Hepatocyte (in vitro differentiated cells): ENCODE results near the gene PAPPA2.

Source experiments
- EZH2phosphoT487 ChIP-seq: fragments of 200-600 bp; sonication (generic); IDR thresholded peaks from one replicate; pipeline ENCODE4 v1.6.1; 2018; ENCODE audit warnings: antibody characterized with exemption, mild to moderate bottlenecking, low read depth, moderate library complexity; ENCODE audit not compliant: unreplicated experiment, severe bottlenecking
- TF ChIP-seq, protein P1 (sequence below): fragments of 200-600 bp; sonication (generic); IDR thresholded peaks from 2 replicates; pipeline ENCODE4 v1.5.1; 2016; ENCODE audit warnings: antibody characterized with exemption, mild to moderate bottlenecking; ENCODE audit not compliant: poor library complexity

DNA sequence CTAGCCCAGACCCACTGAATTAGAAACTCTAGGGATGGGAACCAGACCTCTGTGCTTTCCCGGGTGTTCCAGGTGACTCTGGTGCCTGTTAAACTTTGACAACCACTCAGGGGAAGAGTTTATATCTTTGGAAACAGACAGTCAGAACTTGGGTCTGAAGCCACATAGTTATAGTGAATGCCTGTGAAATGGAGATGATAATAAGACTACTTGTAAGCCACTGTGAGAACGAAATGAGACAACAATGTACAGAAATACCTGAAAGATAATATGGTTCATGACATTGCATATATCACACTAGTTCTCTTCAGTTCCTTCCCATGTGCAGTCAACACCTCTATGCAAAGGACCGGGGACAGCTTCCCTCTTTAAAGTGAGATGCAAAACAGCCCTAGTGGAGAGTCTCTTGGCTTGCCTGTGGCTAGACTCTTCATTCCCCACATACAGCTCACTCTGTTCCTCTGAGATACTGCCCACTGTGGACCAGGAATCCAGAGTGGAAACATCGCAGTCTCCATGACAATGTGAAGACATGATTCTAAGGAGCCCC is 414.1 kb downstream of the PAPPA2 start:
- TF ChIP-seq, protein P1, sequence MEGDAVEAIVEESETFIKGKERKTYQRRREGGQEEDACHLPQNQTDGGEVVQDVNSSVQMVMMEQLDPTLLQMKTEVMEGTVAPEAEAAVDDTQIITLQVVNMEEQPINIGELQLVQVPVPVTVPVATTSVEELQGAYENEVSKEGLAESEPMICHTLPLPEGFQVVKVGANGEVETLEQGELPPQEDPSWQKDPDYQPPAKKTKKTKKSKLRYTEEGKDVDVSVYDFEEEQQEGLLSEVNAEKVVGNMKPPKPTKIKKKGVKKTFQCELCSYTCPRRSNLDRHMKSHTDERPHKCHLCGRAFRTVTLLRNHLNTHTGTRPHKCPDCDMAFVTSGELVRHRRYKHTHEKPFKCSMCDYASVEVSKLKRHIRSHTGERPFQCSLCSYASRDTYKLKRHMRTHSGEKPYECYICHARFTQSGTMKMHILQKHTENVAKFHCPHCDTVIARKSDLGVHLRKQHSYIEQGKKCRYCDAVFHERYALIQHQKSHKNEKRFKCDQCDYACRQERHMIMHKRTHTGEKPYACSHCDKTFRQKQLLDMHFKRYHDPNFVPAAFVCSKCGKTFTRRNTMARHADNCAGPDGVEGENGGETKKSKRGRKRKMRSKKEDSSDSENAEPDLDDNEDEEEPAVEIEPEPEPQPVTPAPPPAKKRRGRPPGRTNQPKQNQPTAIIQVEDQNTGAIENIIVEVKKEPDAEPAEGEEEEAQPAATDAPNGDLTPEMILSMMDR: no peak
- TF ChIP-seq EZH2phosphoT487: no peak
